NCI-H2196 treated with DMSO at 0.1 percent for 48 hours (cell line): ENCODE measurements around the gene IP6K2.
"Not testable (repeated sequence)": the region's sequence is repeated elsewhere in the genome, so short reads cannot be mapped to it uniquely, and the experiment has no call there.

Experiments
- DNase-seq: peaks from one replicate; lab custom pipeline; 2025; ENCODE audit not compliant: unreplicated experiment; lab: John Stamatoyannopoulos, UW

Gene IP6K2

GRCh38 chr3:48733752-48734518, 16.9 kb upstream of the IP6K2 start:
- DNase-seq = not testable (repeated sequence)

- no peak for DNase-seq
These were observed 10.5 kb upstream of the IP6K2 start for GRCh38 chr3:48727511-48727910.

GRCh38 chr3:48725185-48725855, 8.3 kb upstream of the IP6K2 start:
- not testable (repeated sequence) for DNase-seq

- DNase-seq = no peak
These were observed 6.7 kb upstream of the IP6K2 start for GRCh38 chr3:48723725-48724124.

- DNase-seq = not testable (repeated sequence)
These were observed 6.3 kb upstream of the IP6K2 start for GRCh38 chr3:48723293-48723692.

- DNase-seq = no peak
These were observed 476 bp downstream of the IP6K2 start for GRCh38 chr3:48716508-48716981.

- no peak for DNase-seq
These were observed 1.7 kb downstream of the IP6K2 start for GRCh38 chr3:48715174-48715800.

GRCh38 chr3:48711727-48712126, 5.3 kb downstream of the IP6K2 start:
- DNase-seq = no peak

- DNase-seq = no peak
These were observed 8.0 kb downstream of the IP6K2 start for GRCh38 chr3:48709051-48709461.

- DNase-seq = no peak
These were observed 8.5 kb downstream of the IP6K2 start for GRCh38 chr3:48708481-48708889.

GRCh38 chr3:48707157-48707556, 9.9 kb downstream of the IP6K2 start:
- DNase-seq = no peak

- DNase-seq = no peak
These were observed 14.6 kb downstream of the IP6K2 start for GRCh38 chr3:48702320-48702920.

- DNase-seq = no peak
These were observed 16.2 kb downstream of the IP6K2 start for GRCh38 chr3:48700731-48701405.

GRCh38 chr3:48698891-48699290, 18.1 kb downstream of the IP6K2 start:
- DNase-seq = no peak

GRCh38 chr3:48697952-48698351, 19.1 kb downstream of the IP6K2 start:
- no peak for DNase-seq

- no peak for DNase-seq
These were observed 20.4 kb downstream of the IP6K2 start for GRCh38 chr3:48696601-48697000.

GRCh38 chr3:48696156-48696555, 20.9 kb downstream of the IP6K2 start:
- no peak for DNase-seq

- no peak for DNase-seq
These were observed 21.6 kb downstream of the IP6K2 start for GRCh38 chr3:48695393-48695753.

GRCh38 chr3:48694610-48695392, 22.2 kb downstream of the IP6K2 start:
- no peak for DNase-seq

GRCh38 chr3:48693826-48694225, 23.2 kb downstream of the IP6K2 start:
- no peak for DNase-seq
